Neural cell (in vitro differentiated cells): ENCODE results near the gene ARMC9.

Experiments used
- EP300 ChIP-seq: fragments of 450-650 bp; conservative IDR thresholded peaks from 2 replicates; pipeline ENCODE4 v1.6.1; 2014; ENCODE audit warnings: antibody characterized with exemption, mild to moderate bottlenecking, moderate library complexity; ENCODE audit not compliant: poor library complexity, severe bottlenecking
- EZH2 ChIP-seq: fragments of 200-600, 300-800 bp; shearing (Covaris generic), sonication (generic); IDR thresholded peaks from 2 replicates; pipeline ENCODE4 v1.6.1; 2014; ENCODE audit warnings: antibody characterized with exemption, low read length, borderline replicate concordance, mild to moderate bottlenecking; ENCODE audit not compliant: insufficient read depth, poor library complexity, severe bottlenecking
- RAD21 ChIP-seq: fragments of 450-650 bp; conservative IDR thresholded peaks from 2 replicates; pipeline ENCODE4 v1.6.1; 2014; ENCODE audit warnings: antibody characterized with exemption, mild to moderate bottlenecking, moderate library complexity
- TF ChIP-seq, protein P1 (sequence below): fragments of 450-650 bp; IDR thresholded peaks from 2 replicates; pipeline ENCODE4 v1.5.1; 2014; ENCODE audit warnings: antibody characterized with exemption, mild to moderate bottlenecking, moderate library complexity; ENCODE audit not compliant: poor library complexity, severe bottlenecking
- TF ChIP-seq, protein P2 (sequence below): IDR thresholded peaks from 2 replicates; pipeline ENCODE4 v1.6.1; 2012; ENCODE audit warnings: borderline replicate concordance

- TF ChIP-seq EP300, result no peak
- TF ChIP-seq, protein P1, sequence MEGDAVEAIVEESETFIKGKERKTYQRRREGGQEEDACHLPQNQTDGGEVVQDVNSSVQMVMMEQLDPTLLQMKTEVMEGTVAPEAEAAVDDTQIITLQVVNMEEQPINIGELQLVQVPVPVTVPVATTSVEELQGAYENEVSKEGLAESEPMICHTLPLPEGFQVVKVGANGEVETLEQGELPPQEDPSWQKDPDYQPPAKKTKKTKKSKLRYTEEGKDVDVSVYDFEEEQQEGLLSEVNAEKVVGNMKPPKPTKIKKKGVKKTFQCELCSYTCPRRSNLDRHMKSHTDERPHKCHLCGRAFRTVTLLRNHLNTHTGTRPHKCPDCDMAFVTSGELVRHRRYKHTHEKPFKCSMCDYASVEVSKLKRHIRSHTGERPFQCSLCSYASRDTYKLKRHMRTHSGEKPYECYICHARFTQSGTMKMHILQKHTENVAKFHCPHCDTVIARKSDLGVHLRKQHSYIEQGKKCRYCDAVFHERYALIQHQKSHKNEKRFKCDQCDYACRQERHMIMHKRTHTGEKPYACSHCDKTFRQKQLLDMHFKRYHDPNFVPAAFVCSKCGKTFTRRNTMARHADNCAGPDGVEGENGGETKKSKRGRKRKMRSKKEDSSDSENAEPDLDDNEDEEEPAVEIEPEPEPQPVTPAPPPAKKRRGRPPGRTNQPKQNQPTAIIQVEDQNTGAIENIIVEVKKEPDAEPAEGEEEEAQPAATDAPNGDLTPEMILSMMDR, result no peak
- TF ChIP-seq, protein P2, sequence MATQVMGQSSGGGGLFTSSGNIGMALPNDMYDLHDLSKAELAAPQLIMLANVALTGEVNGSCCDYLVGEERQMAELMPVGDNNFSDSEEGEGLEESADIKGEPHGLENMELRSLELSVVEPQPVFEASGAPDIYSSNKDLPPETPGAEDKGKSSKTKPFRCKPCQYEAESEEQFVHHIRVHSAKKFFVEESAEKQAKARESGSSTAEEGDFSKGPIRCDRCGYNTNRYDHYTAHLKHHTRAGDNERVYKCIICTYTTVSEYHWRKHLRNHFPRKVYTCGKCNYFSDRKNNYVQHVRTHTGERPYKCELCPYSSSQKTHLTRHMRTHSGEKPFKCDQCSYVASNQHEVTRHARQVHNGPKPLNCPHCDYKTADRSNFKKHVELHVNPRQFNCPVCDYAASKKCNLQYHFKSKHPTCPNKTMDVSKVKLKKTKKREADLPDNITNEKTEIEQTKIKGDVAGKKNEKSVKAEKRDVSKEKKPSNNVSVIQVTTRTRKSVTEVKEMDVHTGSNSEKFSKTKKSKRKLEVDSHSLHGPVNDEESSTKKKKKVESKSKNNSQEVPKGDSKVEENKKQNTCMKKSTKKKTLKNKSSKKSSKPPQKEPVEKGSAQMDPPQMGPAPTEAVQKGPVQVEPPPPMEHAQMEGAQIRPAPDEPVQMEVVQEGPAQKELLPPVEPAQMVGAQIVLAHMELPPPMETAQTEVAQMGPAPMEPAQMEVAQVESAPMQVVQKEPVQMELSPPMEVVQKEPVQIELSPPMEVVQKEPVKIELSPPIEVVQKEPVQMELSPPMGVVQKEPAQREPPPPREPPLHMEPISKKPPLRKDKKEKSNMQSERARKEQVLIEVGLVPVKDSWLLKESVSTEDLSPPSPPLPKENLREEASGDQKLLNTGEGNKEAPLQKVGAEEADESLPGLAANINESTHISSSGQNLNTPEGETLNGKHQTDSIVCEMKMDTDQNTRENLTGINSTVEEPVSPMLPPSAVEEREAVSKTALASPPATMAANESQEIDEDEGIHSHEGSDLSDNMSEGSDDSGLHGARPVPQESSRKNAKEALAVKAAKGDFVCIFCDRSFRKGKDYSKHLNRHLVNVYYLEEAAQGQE, result no peak
- TF ChIP-seq EZH2, result no peak
- no peak for TF ChIP-seq RAD21
These were observed 173.1 kb downstream of the ARMC9 start for GRCh38 chr2:231371430-231372054.
